HL-60/S4 treated with retinoic acid at 250 ng/mL for 4 days and 3 days (cell line): ENCODE data around the gene HSF2BP.
"Not testable (repeated sequence)": the region's sequence is repeated elsewhere in the genome, so short reads cannot be mapped to it uniquely, and the experiment has no call there.

ENCODE experiments used
- in situ Hi-C: fragments of 300-500 bp; cut with MboI; formaldehyde crosslinking; loops from 2 replicates; pipeline ENCODE4 v1.7.0; 2022; ENCODE audit warnings: low sequenced_read_pairs

The HSF2BP gene

GRCh38 chr21:43479197-43479596, 180.1 kb downstream of the HSF2BP start:
- in situ Hi-C loops = not testable (repeated sequence)
